Measurements from ENCODE around the gene LYSMD3.
A peak's percentile ranks its signal among the peaks of the same experiment; 100 is the strongest.

The LYSMD3 gene

DNA sequence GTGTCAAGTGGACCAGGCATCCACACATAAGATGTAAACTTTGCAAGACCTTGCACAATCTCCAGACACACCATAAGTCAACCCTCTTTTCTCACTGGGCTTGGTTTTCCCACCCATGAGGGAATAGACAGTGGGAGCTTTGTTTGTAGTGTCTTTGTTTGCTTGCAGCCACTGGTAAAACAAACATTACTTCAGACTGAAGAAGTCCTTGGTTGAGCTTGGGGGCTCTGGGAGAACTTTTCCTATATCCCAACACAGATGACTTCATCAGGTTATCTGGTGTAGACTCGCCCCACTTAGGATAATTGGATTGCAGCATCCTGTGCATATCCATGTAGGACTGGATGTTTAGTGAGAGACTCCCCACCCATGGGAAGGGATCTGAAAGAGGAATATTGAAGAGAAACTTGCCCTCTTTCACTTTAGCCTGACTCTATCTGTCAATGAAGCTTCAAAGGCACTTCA lies 17.7 kb upstream of the LYSMD3 start:
- no peak for DNase-seq (ENCODE audit: low spot score)

DNA sequence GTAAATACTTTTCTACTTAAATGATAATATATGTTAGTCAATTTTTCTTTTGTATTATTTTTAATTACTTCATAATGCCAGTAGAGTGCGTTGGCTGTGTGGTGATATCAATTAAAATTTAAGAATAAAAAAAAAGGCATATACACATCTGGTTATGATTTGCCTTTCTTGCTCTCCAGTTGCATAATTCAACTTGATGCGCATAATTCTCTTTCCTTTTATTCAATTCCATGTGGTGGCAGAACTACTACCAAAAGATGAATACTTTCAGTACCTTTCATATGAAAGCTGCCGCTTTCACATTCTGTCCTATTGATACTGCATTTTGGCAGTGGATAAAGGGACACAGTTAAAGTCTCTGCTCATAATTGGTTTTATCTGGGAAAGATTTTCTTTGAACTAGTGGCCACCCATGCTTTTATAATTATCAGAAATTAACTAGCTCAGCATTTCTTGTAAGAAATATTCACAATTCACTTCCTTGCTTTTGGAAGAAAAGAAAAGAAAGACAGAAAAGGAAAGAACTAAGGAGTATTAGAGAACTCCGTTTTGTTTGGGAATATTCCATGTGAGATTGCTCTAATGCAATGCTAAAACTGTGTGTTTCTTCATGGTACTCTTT lies 16.9 kb upstream of the LYSMD3 start:
- no peak for DNase-seq (ENCODE audit: low spot score)

DNA sequence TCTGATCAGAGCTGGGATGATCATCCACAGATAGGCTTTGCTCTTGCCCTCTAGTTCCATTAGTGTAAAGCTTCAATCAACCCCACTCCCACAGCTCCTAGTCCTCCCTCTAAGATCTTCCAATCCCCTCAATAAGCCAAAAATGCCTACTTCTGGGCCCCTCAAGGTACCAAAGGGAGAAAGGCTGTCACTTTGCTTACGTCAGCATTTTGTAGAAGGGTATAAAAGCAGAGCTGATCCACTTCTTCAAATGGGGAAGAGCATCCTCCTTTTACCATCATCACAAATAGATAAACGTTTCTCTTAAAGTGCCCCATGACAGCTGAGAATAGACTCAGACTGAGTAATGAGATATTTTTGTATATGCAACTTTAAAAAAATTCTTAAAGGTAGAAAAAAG lies 16.1 kb upstream of the LYSMD3 start:
- DNase-seq (ENCODE audit: low spot score): no peak

DNA sequence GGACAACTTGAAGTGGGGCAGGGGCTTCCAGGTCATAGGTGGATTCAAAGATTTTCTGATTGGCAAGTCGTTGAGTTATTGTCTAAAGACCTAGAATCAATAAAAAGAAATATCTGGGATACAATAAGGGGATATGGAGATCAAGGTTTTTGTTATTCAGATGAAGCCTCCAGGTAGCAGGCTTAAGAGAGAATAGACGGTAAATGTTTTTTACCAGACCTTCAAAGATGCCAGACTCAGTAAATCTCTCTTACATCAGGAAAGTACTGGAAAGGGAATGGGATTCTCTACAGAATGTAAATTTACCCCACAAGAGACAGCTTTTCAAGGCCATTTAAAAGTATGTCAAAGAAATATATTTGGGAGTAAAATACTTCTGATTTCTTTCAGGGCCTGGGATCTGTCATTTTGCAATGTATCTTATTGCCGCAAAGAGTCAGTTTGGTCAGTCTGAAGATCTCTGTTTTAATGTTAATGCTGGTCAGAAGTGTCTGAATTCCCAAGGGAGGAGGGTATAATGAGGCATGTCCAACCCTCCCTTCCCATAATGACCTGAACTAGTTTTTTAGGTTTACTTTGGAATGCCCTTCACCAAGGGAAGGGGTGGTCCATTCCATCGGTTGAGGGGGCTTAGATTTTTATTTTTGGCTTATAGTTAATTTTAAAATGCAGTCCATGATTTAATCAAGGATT lies 13.6 kb upstream of the LYSMD3 start:
- DNase-seq (ENCODE audit: low spot score): no peak

DNA sequence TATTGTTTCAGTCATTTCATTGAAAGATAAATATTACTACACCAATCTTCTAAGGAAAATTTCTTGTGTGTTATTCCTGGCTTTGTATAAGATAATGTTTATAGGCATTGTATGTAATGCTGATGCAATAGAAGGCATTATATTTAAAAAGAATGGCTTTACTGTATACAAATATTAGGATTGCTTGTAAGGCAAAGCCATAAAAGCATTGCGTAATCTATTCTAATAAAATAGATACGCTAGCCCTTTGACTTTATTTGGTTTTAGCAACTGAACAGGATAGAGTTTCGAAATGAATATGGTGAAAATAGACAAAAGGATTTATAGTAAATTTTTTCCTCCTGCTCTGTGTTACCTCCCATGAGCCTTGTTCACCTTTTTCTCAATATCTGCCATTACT lies 5.5 kb upstream of the LYSMD3 start:
- no peak for DNase-seq (ENCODE audit: low spot score)

DNA sequence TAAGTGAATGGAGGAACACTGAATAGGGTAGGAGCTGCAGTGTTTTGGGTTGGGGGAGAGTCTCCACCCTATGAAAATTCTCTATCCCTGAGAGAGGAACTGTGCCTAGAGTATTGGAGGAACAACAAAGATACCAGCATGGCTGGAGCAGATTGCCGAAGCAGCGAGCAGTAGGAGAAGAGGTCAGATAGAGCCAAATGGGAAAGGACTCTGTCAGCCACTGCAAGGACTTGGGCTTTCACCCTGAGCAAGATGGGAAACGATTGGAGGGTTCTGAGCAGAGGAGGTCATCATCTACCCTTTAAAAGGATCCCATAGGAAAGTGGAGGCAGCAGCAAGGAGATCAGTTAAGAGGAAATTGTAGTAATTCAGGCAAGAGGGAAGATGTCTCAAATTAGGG lies 4.4 kb upstream of the LYSMD3 start:
- DNase-seq (ENCODE audit: low spot score): no peak

DNA sequence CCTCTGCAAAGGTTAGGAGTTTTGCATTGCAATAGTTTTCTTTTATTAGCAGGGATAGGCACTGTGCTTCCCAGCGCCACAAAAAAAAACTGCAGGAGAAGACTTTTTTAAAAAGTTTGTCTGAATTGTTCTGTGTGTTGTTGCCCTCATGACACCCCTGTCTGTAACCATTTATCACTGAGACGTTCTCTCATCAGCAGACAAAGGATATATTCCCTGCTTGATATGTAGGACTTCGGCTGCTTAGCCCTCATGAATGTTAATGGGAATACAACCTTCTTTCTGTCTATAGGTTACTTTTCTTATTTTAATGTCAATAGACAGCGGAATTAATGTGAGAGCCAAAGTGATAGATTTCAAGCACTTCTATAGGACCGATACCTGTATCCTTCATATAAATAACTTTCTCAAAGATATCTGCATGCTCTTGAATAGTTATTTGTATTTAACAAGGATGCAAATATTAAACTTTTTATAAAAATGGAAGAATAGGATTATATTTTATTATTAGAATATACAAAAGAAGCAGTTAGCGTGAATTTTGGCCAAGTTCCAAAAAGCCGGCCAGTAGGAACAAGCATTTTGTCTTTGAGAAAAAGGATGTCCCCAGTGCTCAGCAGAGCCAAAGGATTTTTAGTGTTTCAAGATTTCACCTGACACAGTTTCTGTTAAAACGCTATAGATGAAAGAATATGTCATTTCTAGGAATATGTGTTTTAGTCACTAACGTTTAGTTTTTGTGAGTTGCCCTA lies 1.5 kb upstream of the LYSMD3 start:
- peak; percentile 38 for DNase-seq (ENCODE audit: low spot score)

DNA sequence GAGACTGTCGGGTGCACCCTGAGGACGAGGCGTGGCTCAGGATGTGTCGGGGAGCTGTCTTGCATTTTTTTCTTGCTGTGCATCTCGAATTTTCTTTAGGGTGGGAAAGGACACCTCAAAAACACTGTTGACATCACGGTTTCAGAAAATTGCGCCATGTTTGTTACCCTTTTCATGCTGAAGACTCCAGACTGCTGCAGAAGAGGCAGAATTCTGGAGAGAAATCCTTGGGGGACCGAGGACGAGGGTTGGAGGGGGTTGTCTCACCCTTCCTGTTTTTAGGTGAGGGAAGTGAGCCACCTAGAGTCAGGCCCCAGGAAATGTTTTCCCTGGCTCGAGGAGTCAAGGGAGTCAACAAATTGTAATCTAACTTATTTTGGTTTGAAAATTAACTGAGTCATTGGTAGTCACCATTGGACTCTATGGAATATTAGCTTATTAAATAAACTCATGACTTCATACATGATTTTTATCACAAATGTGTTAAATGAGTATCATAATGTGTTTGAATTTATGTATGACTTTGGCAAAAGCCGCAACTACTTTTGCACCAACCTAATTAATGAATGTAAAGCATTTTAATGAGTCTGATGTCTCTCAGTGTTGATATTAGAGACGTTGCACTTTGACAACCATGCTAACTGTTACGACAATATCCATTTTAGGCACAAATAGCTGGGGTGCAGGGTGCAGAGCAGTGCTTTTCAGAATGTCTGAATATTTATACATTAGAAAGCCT lies 724 bp upstream of the LYSMD3 start:
- DNase-seq (ENCODE audit: low spot score): peak; percentile 92

DNA sequence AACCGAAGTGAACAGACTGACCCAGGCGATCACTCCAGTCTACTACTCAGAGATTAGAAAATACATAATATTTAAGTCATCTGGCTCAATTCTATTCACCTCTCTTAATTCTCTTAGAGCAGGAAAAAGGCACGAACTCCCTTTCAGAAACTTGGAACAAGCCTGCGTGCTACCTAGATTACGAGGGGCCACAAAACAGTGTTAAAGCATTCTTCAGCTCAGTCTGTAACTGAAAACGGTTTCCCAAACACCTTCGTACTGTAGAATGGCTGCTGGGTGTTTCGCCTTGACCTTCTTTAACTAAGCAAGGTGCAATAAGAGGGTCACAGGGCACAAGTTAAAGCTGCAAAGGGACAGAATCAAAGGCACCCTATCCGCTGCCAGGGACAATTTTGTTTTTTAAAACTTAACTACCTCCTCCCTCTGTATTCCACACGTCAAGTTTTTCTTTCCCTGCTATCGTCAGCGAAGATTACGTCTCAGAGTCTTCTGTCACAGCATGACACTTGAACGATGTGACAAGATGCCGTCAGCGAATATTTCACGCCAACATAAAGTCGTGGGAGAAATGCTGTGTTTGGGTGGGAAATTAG lies 687 bp downstream of the LYSMD3 start:
- DNase-seq (ENCODE audit: low spot score): peak; percentile 25

DNA sequence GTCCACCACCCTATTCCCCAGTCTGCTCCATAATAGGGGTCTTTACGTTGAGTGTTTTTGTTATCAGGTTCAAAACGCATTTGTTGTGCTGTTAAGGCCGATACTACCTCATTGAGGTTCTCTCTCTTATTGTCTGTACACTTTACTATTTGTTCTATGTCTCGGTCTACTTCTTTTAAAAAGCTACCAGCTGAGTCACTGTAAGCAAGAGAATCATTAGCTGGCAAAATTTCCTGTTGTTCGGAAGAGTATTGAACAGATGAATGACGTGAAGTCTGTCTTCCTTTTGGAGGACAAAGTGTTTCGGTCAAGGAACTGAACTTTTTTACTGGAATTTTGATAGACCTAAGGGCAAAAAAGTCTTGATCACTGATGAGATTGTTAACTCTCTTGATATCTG lies 10.3 kb downstream of the LYSMD3 start:
- DNase-seq (ENCODE audit: low spot score): no peak

DNA sequence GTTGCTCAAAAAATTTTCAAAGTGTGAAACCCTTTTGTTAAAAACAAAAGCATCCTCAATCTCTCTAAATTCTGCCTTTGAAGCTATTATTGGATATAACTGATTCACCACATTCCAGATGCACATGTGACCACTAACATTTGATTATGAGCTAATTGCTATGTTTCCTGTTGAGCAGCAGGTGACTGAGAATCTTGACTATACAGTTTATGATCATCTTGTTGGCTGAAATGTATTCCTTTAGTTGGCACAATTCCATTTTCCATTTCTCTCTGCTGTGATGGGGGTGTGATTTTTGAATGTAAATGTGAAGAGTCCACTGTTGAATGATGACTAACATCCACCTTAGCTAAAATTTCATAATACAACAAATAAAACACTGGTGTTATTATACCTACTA lies 10.7 kb downstream of the LYSMD3 start:
- no peak for DNase-seq (ENCODE audit: low spot score)

DNA sequence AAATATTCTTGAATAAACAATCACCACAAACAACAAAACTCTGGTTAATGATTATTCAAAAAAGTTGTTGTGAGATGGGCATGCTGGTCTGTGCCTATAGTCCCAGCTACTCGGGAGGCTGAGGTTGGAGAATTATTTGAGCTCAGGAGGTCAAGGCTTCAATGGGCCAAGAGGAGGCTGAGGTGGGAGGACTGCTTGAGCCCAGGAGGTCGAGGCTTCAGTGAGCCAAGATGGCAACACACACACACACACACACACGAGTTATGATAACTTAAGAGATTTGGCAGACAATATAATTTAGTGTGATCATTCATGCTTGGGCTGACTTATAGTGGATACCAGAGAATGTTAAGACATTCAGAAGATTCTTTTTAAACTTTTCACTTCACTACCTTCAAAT lies 14.9 kb downstream of the LYSMD3 start:
- DNase-seq (ENCODE audit: low spot score): no peak

DNA sequence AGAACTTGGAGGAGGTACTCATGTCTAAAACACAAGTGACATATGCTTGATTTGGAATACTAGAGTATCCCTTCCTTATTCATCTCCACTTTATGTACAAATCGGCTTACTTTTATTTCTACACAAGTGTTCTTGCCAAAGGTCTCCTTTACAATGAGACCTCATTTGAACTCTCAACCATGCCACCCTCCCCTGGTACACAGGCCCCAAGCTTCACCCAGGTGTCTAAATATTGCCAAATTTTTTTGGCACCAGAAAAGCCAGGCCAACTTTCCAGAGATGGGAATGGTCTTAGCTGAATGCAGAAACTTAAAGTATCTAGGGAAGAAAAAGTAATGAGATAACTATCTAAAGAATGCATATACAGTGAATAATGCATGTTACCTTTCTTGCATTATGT lies 18.9 kb downstream of the LYSMD3 start:
- no peak for DNase-seq (ENCODE audit: low spot score)

DNA sequence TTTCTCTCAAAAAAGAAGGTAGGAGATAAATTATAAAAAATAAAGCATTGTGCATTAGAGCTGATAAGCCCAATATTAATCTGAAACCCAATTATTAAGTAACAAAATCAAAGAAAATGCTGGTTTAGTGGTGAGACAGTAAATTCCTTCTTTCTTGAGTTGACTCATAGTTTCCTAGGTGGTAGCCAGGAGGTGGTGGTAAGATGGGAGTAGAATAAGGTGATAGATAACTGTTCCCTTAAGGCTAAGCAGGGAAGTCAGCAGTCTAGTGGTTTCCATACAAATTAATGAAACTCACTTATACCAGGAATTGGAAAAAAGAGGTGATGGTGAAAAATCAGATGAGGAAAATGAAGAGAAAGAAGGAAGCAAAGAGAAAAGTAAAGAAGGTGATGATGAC lies 23.2 kb downstream of the LYSMD3 start:
- DNase-seq (ENCODE audit: low spot score): no peak

DNA sequence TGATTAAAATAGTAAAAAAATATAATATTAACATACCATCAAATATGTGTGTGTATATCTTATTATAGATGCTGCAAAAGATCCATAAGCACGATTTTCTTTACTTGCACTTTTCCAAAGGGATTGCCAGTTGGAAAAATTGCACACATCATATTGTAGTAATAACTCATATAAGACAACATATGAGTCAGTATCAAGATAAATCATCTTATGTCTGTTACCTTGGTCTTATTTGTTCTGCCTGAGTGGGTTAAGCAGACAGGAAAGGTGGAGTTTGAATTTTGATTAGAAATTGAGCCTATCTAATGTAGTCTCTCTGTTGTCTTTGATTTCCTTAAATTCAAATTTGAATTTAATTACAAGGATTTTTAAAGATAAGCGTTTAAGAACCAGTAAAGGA lies 24.6 kb downstream of the LYSMD3 start:
- no peak for DNase-seq (ENCODE audit: low spot score)

DNA sequence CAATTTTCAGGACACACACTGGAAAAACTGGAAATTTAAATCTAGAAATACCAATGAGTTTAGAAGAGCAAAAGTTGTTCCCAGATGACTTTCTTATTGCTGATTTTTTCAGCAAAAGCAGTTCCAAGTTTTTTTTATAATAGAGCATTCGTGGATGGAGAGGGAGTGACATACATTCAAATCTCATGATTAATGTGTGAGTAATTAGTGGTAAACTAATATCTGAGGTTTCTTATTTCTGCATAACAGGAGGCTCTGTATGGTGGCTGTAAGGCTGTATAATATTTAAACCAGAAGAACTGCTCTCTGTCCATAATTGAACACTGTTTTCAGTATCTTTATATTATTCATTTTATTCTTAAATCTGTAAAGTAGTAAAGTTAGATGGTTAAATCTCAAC lies 25.8 kb downstream of the LYSMD3 start:
- DNase-seq (ENCODE audit: low spot score): no peak

DNA sequence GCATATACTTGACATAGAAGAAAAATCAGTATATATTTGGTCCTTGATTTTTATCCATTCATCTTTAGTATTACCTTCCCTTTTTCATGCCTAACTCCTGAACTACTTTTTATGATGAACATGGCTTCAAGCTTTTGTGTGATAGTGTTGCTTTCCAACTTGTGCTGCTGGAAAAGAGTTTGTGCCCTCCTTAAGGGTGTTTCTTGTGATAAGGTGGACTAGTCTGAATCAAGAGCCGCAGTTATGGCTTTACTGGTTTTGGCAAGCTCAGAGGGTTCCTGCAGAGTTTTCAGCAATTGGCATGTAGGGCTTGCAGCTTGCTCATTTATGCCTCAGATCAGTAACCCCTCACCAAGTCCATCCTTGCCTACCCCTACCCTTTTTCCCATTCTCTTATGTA lies 34.2 kb downstream of the LYSMD3 start:
- no peak for DNase-seq (ENCODE audit: low spot score)

DNA sequence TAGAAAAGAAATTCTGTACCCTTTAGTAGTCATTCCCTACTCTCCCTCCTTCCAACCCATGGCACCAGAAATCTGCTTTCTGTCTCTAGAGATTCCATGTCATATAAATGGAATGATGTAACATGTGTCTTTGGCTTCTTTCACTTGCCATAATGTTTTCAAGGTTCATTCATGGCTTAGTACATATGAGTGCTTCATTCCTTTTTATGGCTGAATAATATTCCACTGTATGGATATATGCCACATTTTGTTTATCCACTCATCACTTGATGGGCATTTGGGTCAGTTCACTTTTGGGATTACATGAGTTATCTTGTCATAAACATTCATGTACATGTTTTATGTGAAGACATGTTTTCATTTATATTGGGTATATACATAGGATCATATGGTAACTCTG lies 35.3 kb downstream of the LYSMD3 start:
- no peak for DNase-seq (ENCODE audit: low spot score)

DNA sequence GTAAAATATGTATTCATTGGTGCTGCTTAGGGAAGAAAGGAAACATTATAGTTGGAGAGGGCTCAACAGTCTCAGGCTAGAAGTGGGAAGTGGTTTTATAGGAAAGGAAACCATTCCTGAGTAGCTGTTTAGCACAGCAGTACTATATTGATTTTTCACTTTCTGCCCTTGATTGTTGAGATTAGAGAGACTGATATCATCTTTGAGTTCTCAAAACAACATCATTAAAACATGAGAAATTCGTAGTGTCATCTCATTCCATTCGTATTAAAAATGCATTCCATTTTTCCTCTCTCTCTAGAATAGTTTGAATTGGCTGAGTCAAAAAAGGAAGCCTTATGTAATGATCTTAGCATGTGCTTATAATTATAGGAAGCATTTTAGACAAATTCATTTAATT lies 40.6 kb downstream of the LYSMD3 start:
- no peak for DNase-seq (ENCODE audit: low spot score)

DNA sequence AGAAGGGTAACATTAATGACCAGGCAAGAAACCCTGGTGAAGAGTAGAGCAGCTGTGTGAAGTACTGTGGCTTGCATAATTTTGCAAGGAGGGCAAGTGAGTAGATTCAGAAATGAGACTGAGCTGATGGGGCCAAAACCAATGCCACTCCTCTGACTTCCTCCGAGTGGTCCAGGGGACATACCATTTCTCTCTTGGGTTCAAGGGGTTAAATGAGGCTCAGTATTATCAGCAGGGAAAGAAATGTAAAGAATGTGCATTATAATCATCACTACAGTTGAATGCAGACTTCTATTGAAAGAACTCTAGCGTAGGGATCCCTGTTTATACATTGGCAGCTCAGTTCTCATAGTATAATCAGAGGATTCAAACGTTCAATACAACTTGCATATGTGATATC lies 44.8 kb downstream of the LYSMD3 start:
- no peak for DNase-seq (ENCODE audit: low spot score)

DNA sequence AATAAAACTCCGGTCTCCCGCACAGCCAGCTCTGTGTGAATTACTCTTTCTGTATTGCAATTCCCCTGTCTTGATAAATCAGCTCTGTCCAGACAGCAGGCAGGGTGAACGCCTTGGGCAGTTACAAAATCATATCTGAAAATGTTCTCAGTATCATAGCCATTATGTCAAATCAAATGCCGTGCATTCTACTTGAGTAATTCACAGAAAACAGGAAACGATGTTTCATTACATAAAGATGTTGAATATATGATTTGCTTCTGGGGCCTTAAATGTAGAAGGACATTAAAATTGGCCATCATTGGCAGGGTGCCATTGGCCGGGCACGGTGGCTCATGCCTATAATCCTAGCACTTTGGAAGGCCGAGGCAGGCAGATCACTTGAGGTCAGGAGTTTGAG lies 46.2 kb downstream of the LYSMD3 start:
- DNase-seq (ENCODE audit: low spot score): no peak

DNA sequence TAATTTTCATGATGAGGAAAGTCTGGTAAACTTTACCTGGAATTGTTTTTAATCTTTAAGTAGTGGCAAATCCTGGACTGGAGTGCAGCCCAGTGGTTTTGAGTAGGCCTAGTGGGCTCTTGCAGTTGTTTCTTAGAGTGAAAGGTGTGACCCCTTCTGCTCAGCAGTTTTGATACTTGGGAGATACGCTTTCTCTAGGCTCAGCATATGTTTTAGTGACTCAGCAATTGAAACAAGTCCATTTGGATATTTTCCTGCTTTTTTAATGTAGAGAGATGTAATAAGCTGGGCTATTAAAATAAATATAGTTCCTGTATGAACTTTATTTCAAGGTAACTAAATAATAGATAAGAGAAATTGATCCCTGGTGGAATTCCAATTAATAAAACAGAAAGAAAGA lies 48.7 kb downstream of the LYSMD3 start:
- no peak for DNase-seq (ENCODE audit: low spot score)

Data from cerebellar cortex (tissue), 1 donor.